GM19372 (cell line): ENCODE results near the gene DHX29.

Source experiments
- ATAC-seq: cut with Tn5 transposase; IDR thresholded peaks from one replicate; pipeline ENCODE4 v1.9.1; 2021; ENCODE audit warnings: mild to moderate bottlenecking, low read depth, moderate library complexity; ENCODE audit not compliant: unreplicated experiment

The DHX29 gene

DNA sequence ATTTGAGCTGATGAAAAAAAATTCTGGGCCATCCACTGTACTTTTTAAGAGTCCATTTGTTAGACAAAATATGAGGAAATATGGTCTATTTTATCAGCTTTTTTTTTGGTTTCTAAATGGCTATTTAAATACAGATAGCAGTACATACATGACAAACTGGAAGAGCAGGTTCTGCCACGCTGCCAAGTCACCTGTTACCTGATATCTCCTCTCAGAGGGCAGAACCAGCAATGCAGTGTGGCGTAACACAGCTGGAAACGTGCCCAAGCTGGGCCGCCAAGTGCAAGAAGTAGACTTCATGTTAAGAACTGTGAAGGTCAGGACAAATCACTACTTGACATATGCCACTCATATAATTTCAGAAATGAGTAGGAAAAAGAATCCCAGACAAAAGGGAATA lies 88.5 kb downstream of the DHX29 start:
- no peak for ATAC-seq

DNA sequence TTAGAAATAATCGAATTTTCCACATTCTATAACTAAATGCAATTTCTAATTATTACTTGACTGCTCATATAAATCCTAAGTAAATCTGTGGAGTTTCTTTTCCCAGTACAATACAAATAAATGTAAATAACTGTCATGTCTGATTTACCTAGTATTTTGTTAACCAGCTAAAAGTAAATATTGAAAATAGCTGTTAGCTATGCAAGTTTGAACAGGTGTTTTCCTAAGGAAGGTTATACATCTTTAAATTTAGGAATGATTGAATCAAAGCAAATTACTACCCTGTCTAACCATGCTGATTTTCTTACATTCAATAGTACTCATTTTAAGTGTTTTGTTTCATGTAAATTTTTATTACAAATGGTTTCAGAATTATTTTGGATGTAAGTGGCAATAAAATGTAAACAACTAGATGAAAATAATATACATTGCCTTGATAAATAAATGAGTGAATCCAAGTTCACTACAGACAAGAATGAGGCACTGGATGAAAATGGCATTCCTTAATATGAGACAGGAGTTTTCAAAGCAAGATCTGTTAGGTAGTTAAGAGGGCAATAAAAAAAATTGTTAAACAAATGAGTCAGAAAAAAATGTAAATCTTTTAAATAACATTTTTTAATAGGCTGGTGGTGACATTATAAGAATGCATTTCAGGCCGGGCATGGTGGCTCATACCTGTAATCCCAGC lies 96.2 kb downstream of the DHX29 start:
- no peak for ATAC-seq
